Loucy (cell line): ENCODE data around the gene PAX5.

Source experiments
- H2AFZ ChIP-seq: fragments of 200-600 bp; sonication (generic); 2 replicates; pipeline ENCODE4 v1.6.0; 2016; ENCODE audit warnings: antibody characterized with exemption, mild to moderate bottlenecking, low read length, moderate library complexity
- H3F3A ChIP-seq: fragments of 200-600 bp; 2 replicates; pipeline ENCODE4 v1.6.0; 2016; ENCODE audit warnings: antibody characterized with exemption, low read depth, mild to moderate bottlenecking
- H3K27me3 ChIP-seq: fragments of 200-600 bp; sonication (generic); 2 replicates; pipeline ENCODE4 v1.6.1; 2014; ENCODE audit warnings: low read length, mild to moderate bottlenecking; ENCODE audit not compliant: insufficient read depth, poor library complexity, severe bottlenecking
- H3K36me3 ChIP-seq: fragments of 200-600 bp; sonication (generic); 2 replicates; pipeline ENCODE4 v1.6.1; 2016; ENCODE audit warnings: low read length; ENCODE audit not compliant: insufficient read depth
- H3K4me1 ChIP-seq: fragments of 200-600 bp; sonication (generic); 2 replicates; pipeline ENCODE4 v1.5.1; 2014; ENCODE audit warnings: low read length, mild to moderate bottlenecking; ENCODE audit not compliant: insufficient read depth, poor library complexity, severe bottlenecking
- H3K4me2 ChIP-seq: fragments of 200-600 bp; sonication (generic); 2 replicates; pipeline ENCODE4 v1.6.0; 2014; ENCODE audit warnings: antibody characterized with exemption, low read length, low read depth, mild to moderate bottlenecking; ENCODE audit not compliant: poor library complexity, severe bottlenecking
- H3K4me3 ChIP-seq: fragments of 200-600 bp; sonication (generic); 2 replicates; pipeline ENCODE4 v1.5.1; 2014; ENCODE audit warnings: low read length, mild to moderate bottlenecking, mixed read lengths; ENCODE audit not compliant: poor library complexity, severe bottlenecking
- H3K79me2 ChIP-seq: fragments of 200-600 bp; sonication (generic); 2 replicates; pipeline ENCODE4 v1.6.1; 2014; ENCODE audit warnings: low read length; ENCODE audit not compliant: insufficient read depth
- H3K9ac ChIP-seq: fragments of 200-600 bp; sonication (generic); 2 replicates; pipeline ENCODE4 v1.6.0; 2014; ENCODE audit warnings: mild to moderate bottlenecking, low read depth, low read length, moderate library complexity; ENCODE audit not compliant: poor library complexity, severe bottlenecking
- H3K9me2 ChIP-seq: fragments of 200-600 bp; sonication (generic); replicated peaks from 2 replicates; pipeline ENCODE4 v1.6.1; 2016; ENCODE audit warnings: low read depth, low read length, mixed read lengths
- H3K9me3 ChIP-seq: fragments of 200-600 bp; sonication (generic); 2 replicates; pipeline ENCODE4 v1.6.1; 2014; ENCODE audit warnings: mild to moderate bottlenecking, antibody characterized with exemption, low read length, low read depth; ENCODE audit not compliant: insufficient read depth
- H4K20me1 ChIP-seq: fragments of 200-600 bp; sonication (generic); 2 replicates; pipeline ENCODE4 v1.6.0; 2014; ENCODE audit warnings: antibody characterized with exemption, low read length, mild to moderate bottlenecking; ENCODE audit not compliant: insufficient read depth, poor library complexity, severe bottlenecking
- EZH2phosphoT487 ChIP-seq: fragments of 200-600 bp; IDR thresholded peaks from 2 replicates; pipeline ENCODE4 v1.6.1; 2018; ENCODE audit warnings: antibody characterized with exemption, mild to moderate bottlenecking, moderate library complexity, borderline replicate concordance
- TF ChIP-seq, protein P1 (sequence below): fragments of 200-600 bp; sonication (generic); conservative IDR thresholded peaks from 2 replicates; pipeline ENCODE4 v1.5.1; 2014; ENCODE audit warnings: mild to moderate bottlenecking, antibody characterized with exemption, low read length

The PAX5 gene

DNA sequence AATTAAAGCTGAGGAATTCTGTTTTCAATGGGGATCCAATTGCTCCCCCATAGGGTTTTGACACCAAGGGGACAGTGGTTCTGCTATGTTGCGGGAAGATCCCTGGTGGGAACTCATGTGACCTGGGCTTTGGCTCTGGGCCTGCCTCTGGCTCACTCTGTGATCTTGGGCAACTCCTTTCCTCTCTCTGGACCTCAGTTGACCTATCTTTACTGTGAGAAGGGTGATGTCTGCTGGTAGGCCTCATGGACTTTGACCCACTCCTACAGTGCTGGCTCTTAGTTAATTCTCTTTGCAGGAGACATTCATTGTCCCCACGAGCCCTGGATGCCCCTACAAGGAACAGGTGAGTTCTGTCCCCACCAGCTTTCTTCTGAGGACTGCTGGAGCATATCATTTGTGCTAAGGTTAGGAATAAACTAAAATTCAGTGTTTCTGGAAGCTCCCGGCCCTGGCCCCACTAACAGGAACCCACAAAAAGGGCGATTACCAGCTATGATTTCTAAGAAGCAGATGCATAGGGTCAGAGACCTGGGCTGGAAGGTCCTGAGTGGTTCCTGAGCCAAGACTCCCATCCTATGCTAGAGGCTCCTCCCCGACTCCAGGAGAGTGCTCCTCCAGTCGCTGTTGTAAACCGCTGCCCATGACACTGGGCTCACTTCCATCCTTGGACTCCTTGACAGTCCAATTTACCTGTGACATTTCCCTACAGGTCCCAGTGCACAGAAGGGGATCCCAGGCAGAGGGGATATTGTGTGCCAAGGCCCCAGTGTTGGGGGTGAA lies 218.3 kb downstream of the PAX5 start:
- Histone ChIP-seq H3K36me3 (no peaks in the 10 kb centered on the region), H3K9me2 (no peaks in the 10 kb centered on the region), H3F3A (no peaks in the 10 kb centered on the region), H3K4me2 (no peak overlapping the region), H3K27me3 (no peaks in the 10 kb centered on the region), H4K20me1 (no peaks in the 10 kb centered on the region), H2AFZ (no peak overlapping the region), H3K4me1 (peaks cover 14% of the 10 kb centered on the region), H3K9ac (no peak overlapping the region), H3K4me3 (no peak overlapping the region), H3K9me3 (no peaks in the 10 kb centered on the region), H3K79me2 (no peaks in the 10 kb centered on the region)
- no peak for TF ChIP-seq EZH2phosphoT487
- TF ChIP-seq, protein P1, sequence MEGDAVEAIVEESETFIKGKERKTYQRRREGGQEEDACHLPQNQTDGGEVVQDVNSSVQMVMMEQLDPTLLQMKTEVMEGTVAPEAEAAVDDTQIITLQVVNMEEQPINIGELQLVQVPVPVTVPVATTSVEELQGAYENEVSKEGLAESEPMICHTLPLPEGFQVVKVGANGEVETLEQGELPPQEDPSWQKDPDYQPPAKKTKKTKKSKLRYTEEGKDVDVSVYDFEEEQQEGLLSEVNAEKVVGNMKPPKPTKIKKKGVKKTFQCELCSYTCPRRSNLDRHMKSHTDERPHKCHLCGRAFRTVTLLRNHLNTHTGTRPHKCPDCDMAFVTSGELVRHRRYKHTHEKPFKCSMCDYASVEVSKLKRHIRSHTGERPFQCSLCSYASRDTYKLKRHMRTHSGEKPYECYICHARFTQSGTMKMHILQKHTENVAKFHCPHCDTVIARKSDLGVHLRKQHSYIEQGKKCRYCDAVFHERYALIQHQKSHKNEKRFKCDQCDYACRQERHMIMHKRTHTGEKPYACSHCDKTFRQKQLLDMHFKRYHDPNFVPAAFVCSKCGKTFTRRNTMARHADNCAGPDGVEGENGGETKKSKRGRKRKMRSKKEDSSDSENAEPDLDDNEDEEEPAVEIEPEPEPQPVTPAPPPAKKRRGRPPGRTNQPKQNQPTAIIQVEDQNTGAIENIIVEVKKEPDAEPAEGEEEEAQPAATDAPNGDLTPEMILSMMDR = no peak

DNA sequence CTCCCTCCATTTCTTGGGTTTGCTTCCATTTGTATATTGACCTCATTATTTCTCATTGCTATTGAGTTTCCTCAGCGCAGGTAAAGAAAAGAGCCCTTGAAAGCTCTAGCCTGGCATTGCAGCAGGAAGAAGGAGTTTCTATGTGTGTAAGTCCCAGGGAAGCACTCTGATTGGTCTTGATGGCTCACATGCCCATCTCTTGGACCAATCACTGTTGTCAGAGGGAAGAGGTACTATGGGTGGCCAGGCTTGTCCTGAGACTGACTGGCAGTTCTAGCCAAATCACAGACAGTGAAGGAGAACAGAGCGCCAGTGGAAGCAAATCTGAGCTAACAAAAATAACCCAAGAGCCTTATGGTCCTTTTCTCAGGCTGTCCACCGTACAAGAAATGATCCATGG lies 219.0 kb downstream of the PAX5 start:
- Histone ChIP-seq H4K20me1 (no peaks in the 10 kb centered on the region), H3K4me2 (no peak overlapping the region), H3F3A (0 out of 2 replicates have a peak, but pooled peaks cover 2% of the 10 kb centered on the region), H3K36me3 (no peaks in the 10 kb centered on the region), H2AFZ (no peak overlapping the region), H3K9me3 (no peaks in the 10 kb centered on the region), H3K79me2 (no peaks in the 10 kb centered on the region), H3K4me1 (peaks cover 21% of the 10 kb centered on the region), H3K27me3 (no peaks in the 10 kb centered on the region), H3K9ac (no peak overlapping the region), H3K9me2 (no peaks in the 10 kb centered on the region), H3K4me3 (no peak overlapping the region)
- TF ChIP-seq, protein P1 = no peak
- no peak for TF ChIP-seq EZH2phosphoT487

DNA sequence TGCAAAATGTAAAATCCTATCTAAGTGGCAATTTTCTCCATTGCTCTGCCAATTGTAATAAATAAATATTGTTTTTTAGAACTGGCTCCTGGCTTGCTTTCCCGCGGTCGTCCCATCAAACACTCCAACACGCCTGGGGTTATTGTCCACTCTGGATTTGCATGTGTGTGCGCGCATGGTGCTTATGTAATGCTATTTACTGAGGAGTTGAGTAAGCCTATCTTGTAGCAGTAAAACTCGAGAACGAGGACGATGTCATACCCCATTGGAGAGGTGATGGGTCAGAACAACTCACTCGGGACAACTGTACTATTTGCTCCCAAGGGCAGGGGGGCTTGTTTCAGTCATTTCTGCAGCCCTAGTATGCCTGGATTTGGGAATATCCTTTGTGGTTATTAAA lies 220.9 kb downstream of the PAX5 start:
- no peak overlapping the region for H3K4me3 ChIP-seq
- H4K20me1 ChIP-seq = no peaks in the 10 kb centered on the region
- no peaks in the 10 kb centered on the region for H3K9me2 ChIP-seq
- no peak for TF ChIP-seq EZH2phosphoT487
- TF ChIP-seq, protein P1 = no peak
- H3K9me3 ChIP-seq = no peaks in the 10 kb centered on the region
- no peaks in the 10 kb centered on the region for H3K36me3 ChIP-seq
- peaks cover 37% of the 10 kb centered on the region for H3K4me1 ChIP-seq
- no peaks in the 10 kb centered on the region for H3K79me2 ChIP-seq
- H3K9ac ChIP-seq = no peak overlapping the region
- no peak overlapping the region for H2AFZ ChIP-seq
- no peak overlapping the region for H3K4me2 ChIP-seq
- no peaks in the 10 kb centered on the region for H3K27me3 ChIP-seq
- peaks cover 18% of the 10 kb centered on the region for H3F3A ChIP-seq
